Activated CD4-positive, alpha-beta T cell treated with anti-CD3 and anti-CD28 coated beads, Interleukin-2, amount 50 U/mL, for 4 hours (primary cell): Measurements from ENCODE around the gene EPC2.
"Not testable (repeated sequence)": the region's sequence is repeated elsewhere in the genome, so short reads cannot be mapped to it uniquely, and the experiment has no call there.

Source experiments
- DNase-seq, 2 experiments: peaks; one replicate each; pipeline ENCODE4 v3.0.0-alpha.2; 2020

Gene EPC2

GRCh38 chr2:148737742-148738141 is 93.2 kb downstream of the EPC2 start:
- no peak for DNase-seq

- DNase-seq = no peak
Measured at GRCh38 chr2:148739454-148740105, 95.0 kb downstream of the EPC2 start.

- no peak for DNase-seq
Measured at GRCh38 chr2:148742373-148742772, 97.8 kb downstream of the EPC2 start.

GRCh38 chr2:148745151-148745851 is 100.8 kb downstream of the EPC2 start:
- no peak for DNase-seq

- DNase-seq = no peak
Measured at GRCh38 chr2:148746973-148747372, 102.4 kb downstream of the EPC2 start.

- no peak for DNase-seq
Measured at GRCh38 chr2:148751907-148752306, 107.4 kb downstream of the EPC2 start.

GRCh38 chr2:148752977-148753376 is 108.4 kb downstream of the EPC2 start:
- no peak for DNase-seq

GRCh38 chr2:148754864-148755263 is 110.3 kb downstream of the EPC2 start:
- DNase-seq = no peak

- DNase-seq = no peak
Measured at GRCh38 chr2:148756292-148756975, 111.9 kb downstream of the EPC2 start.

GRCh38 chr2:148764815-148765214 is 120.3 kb downstream of the EPC2 start:
- DNase-seq = no peak

- no peak for DNase-seq
Measured at GRCh38 chr2:148770047-148770446, 125.5 kb downstream of the EPC2 start.

GRCh38 chr2:148781544-148781943 is 137.0 kb downstream of the EPC2 start:
- DNase-seq = no peak

GRCh38 chr2:148789059-148789458 is 144.5 kb downstream of the EPC2 start:
- DNase-seq = no peak

GRCh38 chr2:148790172-148790571 is 145.6 kb downstream of the EPC2 start:
- not testable (repeated sequence) for DNase-seq

- DNase-seq = no peak
Measured at GRCh38 chr2:148794558-148794957, 150.0 kb downstream of the EPC2 start.

GRCh38 chr2:148796735-148797512 is 152.4 kb downstream of the EPC2 start:
- no peak for DNase-seq

- DNase-seq = no peak
Measured at GRCh38 chr2:148802448-148803220, 158.1 kb downstream of the EPC2 start.

GRCh38 chr2:148810081-148810480 is 165.5 kb downstream of the EPC2 start:
- no peak for DNase-seq

GRCh38 chr2:148812306-148812705 is 167.8 kb downstream of the EPC2 start:
- no peak for DNase-seq

- peak; percentile 58 to 68 for DNase-seq
Measured at GRCh38 chr2:148813603-148814065, 169.1 kb downstream of the EPC2 start.

GRCh38 chr2:148814143-148814859 is 169.8 kb downstream of the EPC2 start:
- no peak for DNase-seq
